Limb (tissue), 2 donors: ENCODE results near the gene CFI.

Source experiments
- DNase-seq, 2 donors: peaks; one replicate each; pipeline ENCODE4 v3.0.0-alpha.2; 2016; ENCODE audit errors: extremely low spot score in 2 of 2

CFI gene

DNA sequence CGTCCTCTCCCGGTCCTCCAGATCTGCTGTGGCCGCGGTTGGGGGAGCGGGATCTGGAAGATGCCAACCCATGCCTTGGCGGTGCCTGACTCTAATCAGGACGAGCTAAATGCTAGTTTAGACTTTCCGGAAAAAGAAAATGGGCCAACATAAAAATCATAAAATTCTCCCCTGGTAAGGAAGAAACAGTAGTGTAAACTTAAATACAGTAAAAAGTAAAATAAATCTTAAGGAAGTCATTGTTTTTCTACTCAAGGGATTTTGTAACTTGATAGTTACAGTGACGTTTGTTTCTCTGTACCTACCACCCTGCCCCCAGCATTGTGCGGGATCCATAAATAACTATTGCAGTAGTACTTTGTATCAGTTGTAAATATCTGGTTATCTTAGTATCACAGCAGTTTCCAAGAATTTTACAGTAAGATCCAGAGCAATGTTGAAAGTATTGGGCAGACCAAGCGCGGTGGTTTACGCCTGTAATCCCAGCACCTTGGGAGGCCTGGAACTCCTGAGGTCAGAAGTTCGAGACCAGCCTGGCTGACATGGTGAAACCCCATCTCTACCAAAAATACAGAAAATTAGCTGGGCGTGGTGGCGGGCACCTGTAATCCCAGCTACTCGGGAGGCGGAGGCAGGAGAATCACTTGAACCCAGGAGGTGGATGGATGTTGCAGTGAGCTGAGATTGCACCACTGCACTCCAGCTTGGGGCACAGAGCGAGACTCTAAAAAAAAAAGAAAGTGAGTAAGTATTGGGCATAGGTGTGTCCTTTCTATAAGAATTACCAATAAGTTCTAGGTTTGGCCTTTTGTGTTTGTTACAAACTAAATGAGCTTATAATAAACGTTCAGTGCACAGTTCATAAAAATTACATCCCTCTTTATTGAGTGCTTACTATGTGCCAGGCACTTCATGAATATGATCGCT lies 70.9 kb downstream of the CFI start:
- no peak for DNase-seq

DNA sequence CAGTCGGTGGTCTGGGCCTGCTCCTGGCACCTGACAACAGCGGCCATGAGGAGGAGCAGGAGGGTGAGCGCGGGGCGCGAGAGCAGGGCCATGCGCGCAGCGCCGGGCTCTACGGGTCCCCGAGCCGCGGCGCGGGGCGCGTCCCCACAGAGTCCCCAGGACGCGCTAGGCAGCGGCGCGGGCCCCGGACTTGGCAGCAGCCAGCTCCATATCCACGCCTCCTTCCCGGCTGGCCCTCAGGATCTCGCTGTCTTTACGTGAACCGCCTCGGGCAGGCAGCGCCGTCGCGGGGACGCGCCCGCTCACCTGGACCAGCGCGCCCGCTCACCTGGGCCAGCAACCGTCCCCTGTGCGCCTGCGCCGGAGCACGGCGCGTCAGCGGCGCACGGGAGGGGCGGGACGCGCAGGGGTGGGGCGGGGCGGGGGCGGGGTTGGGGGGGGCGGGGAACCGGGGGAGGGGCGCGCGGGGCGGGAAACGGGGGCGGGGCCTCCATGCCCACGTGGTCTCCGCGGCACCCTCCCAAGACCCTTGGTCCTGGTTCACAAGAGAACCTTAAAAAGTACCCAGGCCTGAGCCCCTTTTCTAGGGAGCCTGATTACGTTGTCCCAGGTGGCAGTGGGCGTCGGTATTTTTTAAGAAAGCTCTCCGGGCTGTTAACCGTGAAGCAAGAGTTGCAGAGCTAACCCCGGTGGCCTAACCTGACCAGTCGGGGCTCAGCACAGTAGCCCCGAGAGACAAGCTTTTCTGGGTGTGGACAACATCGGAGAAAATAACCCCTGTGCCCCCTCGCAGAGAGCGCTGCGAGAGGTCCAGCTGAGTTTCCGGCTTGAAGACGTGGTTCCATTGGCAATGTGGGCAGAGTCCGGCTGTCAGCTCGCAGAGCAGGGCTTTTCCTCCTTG lies 71.8 kb downstream of the CFI start, which contains the start of gene PLA2G12A:
Gene PLA2G12A (minus strand): TSS at position 353 of the 901 bp plus-strand sequence. CDS start 261 bp downstream, at position 92.
- DNase-seq, result peak; percentile 64 to 86

- DNase-seq, result peak; percentile 3 to 59
Observed at GRCh38 chr4:109729117-109729717, 72.6 kb downstream of the CFI start.

GRCh38 chr4:109728385-109728784 lies 73.4 kb downstream of the CFI start:
- no peak for DNase-seq

DNA sequence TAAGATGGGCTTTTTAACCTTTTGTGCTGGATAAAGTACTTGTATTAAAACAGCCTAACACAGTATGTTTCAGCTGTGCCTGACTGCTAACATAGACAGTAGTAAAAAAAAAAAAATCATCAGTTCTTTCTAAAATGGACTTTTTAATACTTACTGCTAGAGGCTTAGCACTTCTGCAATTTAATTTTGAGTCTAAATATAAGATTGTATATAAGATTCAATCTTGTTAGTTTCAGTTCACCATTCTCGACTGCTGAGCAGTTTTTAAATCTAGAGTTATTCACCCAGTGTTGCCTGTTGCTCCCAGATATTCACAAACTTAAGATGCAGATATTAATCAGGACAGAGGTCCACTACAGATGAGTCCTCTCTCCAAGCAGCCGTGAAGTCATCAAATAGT lies 78.7 kb downstream of the CFI start:
- no peak for DNase-seq

GRCh38 chr4:109722357-109722756 lies 79.4 kb downstream of the CFI start:
- no peak for DNase-seq

DNA sequence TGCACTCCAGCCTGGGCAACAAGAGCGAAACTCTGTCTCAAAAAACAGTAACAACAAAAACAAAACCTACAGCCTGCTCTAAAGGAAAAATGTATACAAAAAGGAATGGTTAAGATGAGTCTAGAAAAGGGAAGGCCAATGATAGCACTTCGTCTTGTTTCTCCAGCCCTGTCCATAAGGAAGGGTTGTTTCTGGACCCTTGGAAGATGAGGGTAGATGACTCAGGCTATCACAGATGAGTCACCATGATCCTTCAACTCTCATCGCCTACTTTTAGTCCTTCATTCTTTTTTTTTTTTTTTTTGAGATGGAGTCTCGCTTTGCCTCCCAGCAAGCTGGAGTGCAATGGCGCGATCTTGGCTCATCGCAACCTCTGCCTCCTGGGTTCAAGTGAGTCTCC lies 80.8 kb downstream of the CFI start:
- no peak for DNase-seq

- no peak for DNase-seq
Observed at GRCh38 chr4:109719604-109720003, 82.2 kb downstream of the CFI start.

GRCh38 chr4:109718759-109719158 lies 83.0 kb downstream of the CFI start:
- DNase-seq, result no peak

DNA sequence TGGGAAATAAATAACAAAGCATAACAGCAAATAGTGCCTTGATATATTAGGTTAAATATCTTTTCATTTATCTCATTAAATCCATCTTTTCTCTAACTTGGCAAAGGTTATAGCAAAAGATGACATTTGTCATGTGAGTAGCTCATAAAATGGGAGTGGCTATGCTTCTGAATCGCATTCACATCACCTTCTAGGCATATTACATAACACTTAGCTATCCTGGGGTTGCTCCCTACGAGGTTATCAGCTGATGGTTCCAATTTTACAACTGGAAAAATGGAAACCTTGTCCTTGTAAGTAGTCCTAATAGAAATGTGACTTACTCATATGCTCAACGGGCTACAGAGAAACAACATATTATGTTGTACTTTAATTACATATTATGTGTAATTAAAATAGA lies 88.3 kb downstream of the CFI start:
- DNase-seq, result no peak

DNA sequence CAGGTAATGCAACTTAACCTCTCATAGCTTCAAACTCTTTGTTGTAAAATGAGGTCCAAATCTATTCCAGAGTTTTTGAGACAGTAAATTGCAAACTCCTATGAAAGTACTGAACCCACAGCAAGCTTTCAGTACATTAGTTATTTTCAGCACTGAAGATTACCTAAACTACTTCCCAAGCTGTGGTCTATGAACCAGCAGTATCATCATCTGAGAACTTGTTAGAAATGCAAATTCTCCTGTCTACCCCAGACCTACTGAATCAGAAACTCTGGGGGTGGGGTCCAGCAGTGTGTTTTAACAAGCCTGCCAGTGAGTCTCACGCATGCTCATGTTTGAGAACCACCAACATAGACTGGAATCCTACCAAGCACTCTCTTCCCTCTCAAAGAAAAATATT lies 92.8 kb downstream of the CFI start:
- DNase-seq, result no peak

DNA sequence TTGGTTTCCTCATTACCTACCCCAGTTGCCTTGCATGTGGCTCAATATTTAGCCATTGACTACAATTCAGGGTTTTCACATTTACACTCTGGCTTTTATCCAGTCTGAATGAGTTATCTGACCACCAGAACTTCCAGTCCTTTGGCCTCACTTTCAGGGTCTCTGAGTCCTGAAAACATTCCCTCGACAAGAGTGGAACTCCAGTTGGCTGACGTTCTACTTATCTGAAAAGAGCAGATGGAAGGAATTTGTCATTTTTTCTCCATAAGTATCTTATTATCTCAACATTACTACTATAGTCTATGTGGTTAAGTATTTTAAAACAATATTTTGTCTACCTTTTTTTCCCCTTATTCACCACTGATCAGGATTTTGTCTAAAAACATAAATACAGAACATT lies 93.4 kb downstream of the CFI start:
- DNase-seq, result no peak

GRCh38 chr4:109703664-109704361 lies 98.0 kb downstream of the CFI start:
- peak in 1 of 2 donors; percentile 16 for DNase-seq

GRCh38 chr4:109702950-109703663 lies 98.7 kb downstream of the CFI start, which contains the start of gene CASP6:
TSS of gene CASP6 (minus strand) at chr4:109703445. CDS start at chr4:109703395, 50 bp downstream.
- DNase-seq, result peak; percentile 70 to 86

- DNase-seq, result no peak
Observed at GRCh38 chr4:109701566-109702410, 100.0 kb downstream of the CFI start.

DNA sequence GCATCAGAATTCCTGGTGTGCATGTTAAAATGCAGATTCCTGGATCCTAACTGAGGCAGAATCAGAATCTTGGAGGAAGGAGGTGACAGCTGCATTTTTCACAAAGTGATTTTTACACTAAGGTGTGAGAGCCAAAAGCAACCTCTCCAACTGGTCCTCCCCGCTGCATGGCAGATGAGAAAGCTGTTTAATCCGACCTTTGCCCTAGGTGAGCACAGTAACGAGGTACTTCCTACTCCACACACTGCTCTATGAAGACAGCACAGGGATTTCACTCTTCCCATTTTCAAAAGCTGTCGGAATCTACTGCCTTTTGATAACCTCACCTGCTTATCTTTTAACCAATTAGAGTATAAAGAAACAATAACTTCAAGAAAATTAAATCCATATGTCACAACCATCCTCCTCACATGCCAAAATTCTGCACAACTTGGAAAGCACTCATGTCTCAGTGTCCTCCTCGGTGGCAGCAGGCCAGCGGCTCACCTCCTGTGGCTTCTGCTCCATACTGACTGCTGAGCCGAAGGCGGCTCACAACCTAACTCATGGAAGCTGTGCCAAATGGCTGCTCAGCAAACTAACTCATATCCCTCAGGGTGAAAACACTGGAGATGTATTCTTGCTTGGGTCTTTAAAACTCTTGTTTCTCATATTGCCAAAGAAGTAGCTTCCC lies 102.1 kb downstream of the CFI start:
- DNase-seq, result no peak

- no peak for DNase-seq
Observed at GRCh38 chr4:109698656-109699055, 103.1 kb downstream of the CFI start.

- DNase-seq, result no peak
Observed at GRCh38 chr4:109691411-109691920, 110.3 kb downstream of the CFI start.
